AG08396 (cell line): ENCODE results near the gene LMBR1.
A peak's percentile ranks its signal among the peaks of the same experiment; 100 is the strongest.
"Not testable (repeated sequence)": the region's sequence is repeated elsewhere in the genome, so short reads cannot be mapped to it uniquely, and the experiment has no call there.

Experiments
- DNase-seq: peaks from one replicate; pipeline ENCODE4 v3.0.0; 2012; ENCODE audit warnings: low spot score, mixed read lengths

LMBR1 gene

GRCh38 chr7:156759143-156759542 lies 133.8 kb downstream of the LMBR1 start:
- no peak for DNase-seq

DNA sequence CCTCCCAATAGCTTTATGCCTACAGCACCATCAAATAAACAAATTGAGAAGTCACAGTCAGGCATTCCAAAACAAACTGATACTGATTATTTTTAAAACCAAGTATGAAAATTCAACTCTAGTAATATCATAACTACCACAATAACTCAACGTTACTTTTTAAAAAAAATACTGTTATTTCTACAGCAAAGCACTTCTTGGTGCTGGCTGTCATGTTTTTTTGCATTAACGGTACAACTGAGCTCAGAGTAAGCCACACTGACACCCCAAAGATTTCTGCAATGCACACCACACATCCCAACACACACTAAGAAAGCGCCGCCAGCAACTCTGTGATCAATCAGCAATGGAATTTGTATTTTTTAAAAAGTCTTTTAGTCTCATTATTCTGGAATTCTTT lies 138.8 kb downstream of the LMBR1 start:
- no peak for DNase-seq

DNA sequence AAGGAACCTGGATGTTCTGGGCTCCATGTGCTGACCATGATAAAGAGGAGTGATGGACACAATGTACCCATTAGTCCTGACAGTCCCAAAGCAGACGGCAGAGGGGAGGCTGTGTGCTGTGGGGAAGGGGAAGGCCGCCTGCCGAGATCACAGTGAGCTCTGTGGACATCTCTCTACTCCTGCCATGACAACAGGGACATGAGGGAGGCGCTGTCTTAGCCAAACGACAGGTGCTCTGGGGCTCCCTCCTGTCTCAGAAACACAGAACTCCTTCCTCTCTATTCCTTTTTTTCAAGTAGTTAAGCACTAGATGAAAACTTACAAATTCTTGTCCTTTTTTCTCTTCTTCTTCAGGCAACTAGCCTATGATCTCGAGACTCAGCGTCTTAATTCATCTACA lies 139.4 kb downstream of the LMBR1 start:
- DNase-seq, result no peak

DNA sequence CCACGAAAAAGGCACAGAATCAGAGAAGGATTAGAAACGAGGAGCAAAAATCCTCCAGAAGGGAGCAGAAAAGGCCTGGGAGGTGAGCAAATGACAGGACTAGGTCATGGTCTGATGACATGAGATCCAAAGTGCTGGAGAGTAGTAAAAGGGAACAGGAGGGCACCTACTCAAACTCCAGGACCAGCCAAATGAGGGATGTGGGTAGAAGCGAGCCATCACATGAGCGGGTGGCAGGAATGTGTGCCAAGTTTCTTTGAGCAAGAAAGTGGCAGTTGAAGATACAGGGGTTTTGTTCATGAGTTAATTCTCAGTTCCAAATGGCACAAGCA lies 139.8 kb downstream of the LMBR1 start:
- no peak for DNase-seq

GRCh38 chr7:156752367-156753228 lies 140.4 kb downstream of the LMBR1 start:
- peak; percentile 27 for DNase-seq

DNA sequence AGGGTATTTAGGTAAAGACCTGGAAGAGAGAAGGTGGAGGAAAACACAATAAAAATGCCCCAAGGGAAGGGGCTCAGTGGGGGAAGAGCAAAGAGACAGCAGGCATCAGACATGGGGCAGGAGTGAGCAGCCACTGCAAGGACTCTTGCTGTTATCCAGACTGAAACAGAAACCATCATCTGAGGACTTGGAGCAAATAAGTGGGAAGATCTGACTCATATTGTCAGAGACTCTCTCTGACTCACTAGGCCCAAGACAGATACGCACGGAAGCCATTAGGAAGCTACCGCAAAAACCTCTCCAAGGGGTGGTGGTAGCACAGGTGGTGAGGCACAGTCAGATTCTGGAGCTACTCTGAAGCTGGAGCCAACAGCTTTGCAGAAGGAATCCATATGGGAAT lies 141.7 kb downstream of the LMBR1 start:
- DNase-seq, result peak; percentile 64

DNA sequence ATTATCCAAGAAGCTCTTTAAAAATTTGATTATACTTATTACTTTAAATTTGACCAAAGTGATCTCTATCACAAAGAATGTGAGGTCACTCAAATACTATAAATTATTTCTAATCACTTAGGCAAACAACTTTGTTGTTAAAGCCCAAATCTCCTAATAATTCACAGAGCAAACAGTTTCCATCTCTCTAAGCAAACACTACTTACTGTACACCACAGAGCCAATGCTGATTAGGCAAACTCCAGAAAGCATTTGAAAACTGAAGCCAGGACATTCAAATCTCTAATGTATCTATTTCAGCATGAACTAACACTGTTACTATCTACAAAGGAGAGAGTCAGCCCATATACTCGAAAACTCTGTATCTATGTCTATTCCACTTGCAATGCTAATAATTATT lies 145.3 kb downstream of the LMBR1 start:
- no peak for DNase-seq

GRCh38 chr7:156746891-156747290 lies 146.1 kb downstream of the LMBR1 start:
- no peak for DNase-seq

DNA sequence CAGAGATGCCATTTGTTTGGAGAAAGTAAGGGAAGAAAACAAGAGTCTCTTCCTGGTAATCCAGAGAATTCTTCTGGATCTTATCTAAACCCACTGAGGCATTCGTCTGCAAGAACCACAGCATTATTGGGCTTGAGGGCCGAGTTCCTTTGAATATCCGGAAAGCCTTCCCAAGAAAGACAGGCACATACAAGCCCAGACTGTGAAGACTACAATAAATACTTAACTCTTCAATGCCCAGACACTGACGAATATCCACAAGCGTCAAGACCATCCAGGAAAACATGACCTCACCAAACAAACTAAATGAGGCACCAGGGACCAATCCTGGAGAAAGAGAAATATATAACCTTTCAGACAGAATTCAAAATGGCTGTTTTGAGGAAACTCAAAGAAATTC lies 153.4 kb downstream of the LMBR1 start:
- no peak for DNase-seq

DNA sequence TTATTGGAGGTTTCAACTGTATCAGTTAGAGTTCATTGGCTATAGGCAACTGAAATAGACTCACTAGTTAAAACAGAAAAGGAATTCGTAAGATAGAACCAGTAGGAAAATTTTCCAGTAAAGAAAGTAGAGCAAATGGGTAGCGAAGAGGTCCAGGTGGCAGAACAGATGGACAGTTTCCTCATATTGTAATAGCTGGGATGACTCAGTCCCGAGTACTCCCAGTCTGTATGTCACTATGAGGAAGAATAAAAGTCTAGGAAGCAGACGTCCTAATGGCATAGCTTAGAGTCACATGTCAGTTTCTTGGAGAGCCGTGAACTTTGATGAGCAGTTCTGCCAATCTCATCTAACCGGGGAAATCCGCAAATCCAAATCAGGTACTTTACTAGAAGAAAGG lies 157.1 kb downstream of the LMBR1 start:
- DNase-seq, result no peak

DNA sequence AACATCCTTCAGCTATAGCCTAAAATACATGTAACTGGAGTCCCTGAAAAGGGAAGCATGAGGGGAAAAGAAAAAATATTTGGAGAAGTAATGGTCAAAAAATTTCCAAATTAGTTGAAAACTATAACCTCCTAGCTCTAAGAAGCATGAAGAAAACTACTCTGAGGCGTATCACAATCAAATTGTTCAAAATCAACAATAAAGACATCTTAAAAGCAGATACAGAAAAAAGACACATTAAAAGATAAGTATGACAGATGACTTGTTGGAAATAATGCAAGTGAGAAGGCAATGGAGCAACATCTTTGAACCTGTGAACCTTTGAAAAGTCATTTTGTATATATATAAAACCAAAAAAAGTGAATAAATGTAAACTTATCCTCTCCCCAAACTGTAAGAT lies 159.3 kb downstream of the LMBR1 start:
- no peak for DNase-seq

GRCh38 chr7:156732091-156732625 lies 160.8 kb downstream of the LMBR1 start:
- DNase-seq, result no peak

- no peak for DNase-seq
Measured at GRCh38 chr7:156731651-156732050, 161.3 kb downstream of the LMBR1 start.

DNA sequence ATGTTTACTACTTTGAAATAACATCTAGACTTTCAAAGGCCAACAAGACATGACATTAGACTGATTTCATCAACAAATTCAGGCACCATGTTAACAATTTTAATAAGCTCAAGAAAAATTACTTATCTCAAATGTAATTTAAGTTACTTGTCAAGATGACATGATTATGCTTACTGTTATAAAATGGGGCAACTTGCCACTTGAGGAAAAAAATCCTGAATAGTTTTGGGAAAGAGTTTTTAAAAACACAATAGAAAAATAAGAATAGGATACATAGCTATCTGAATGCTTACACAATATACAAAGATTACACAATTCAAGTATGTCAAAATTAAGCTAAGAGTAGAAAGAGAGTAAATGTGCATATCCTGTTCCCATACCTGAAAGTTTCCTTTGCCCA lies 167.0 kb downstream of the LMBR1 start:
- DNase-seq, result no peak

DNA sequence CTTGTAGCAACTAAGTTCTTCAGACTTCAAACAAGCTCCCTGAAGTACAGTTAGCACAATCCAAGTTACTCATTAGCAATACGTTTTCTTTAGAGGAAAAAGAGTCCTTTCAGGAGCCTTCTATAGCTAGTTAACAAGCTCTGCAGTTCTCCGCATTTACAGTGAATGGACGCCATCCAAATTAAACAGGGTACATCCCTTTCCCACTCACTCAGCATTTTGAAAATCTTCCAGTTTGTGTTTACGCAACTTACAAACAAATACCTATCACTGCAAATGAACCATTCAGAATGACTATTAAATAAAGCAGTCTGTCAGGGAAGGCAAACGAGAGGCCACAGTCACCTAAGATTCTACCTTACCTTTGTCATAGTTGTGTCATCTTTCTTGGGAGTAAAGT lies 167.9 kb downstream of the LMBR1 start:
- DNase-seq, result peak; percentile 9

DNA sequence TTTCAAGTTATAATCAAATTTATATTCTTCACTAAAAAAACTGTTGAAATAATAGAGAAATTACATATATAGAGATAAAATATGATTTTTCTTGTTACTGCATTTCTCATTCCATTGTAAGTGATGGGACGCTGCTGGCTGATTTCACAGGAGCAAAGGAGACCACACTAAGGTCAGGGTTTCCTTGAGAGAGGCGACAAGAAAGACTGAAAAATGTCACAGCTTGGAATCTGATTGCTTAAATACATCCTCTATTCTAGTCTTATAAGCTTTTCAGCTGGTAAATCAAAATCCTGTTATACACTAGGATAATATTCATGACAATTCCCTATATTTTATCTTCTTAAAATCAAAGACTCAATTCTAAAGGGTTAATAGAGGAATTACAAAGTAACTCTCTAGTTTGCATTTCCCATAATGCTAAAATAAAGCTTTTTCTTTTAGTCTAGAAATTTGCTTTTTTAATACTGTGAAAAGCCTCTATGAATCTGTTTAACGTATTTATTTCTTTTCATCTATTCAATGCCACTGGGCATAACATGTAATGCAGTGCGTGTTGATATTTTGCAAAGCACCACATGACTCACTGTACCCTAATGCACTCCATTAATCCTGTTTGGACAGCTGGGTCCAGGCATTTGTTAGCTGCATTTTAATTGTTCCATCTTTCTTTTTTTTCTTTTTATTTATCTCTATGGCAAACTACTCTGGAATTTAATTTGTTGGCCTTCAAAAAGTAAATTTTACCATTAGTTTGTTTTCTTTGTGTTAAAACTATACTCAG lies 170.7 kb downstream of the LMBR1 start:
- no peak for DNase-seq

DNA sequence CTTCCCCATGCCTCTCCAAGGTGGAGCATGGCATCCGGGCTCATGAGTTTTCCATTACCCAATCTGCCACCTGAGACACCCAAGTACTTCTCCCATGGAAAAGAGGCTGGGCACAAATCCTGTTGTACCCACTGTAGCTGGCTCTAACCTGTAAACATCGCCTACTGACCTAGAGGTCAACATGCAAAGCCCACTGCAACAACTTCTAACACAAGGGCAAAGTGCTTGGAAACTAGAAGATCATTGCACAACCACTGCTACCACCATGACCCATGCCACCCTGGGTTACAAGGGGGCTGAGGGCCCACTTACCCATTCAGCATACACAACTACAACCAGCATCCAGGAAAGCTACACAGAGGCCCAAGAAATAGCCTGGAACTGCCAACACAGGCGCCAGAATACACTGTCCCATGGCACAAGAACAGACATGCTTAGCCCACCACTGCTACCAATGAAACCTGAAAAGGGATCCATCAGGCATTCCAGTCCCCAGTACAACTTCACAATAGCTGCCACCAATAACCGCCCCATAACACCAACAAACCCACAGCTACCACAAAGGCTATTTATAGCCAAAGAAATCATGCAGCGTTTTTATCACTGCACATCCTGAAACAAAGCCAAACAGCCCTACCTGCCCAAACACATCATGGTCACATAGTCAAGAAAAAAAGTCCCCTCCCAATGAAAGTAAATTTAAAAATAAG lies 189.1 kb downstream of the LMBR1 start:
- DNase-seq, result no peak

DNA sequence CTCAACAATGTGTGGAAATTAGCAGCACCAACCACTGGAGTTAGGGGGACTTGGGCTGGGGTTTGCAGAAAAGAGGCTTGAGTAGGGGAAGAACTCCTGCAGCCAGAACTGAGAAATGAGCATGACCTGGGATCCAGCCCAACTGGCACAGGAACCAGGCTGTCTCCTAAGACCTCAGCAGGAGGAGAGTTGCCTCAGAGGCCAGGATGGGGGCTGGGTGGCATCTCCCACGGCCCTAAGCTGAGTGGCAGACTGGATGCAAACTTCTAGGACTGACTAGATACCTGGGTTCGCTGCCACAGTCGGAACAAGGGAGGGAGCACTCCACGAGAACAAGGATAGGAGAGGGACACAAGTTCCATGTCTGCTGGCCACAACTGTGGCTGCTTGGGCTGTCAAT lies 189.8 kb downstream of the LMBR1 start:
- no peak for DNase-seq

GRCh38 chr7:156702399-156702798 lies 190.6 kb downstream of the LMBR1 start:
- no peak for DNase-seq

- not testable (repeated sequence) for DNase-seq
Measured at GRCh38 chr7:156701787-156702186, 191.2 kb downstream of the LMBR1 start.

DNA sequence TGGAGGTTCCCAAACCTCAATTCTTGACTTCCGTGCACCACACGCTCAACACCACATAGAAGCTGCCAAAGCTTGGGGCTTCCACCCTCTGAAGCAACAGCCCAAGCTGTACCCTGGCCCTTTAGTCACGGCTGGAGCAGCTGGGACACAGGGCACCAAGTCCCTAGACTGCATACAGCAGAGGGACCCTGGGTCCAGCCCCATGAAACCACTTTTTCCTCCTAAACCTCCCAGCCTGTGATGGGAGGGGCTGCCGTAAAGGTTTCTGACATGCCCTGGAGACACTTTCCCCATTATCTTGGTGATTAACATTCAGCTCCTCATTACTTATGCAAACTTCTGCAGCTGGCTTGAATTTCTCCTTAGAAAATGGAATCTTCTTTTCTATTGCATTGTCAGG lies 194.5 kb downstream of the LMBR1 start:
- not testable (repeated sequence) for DNase-seq

GRCh38 chr7:156697283-156697682 lies 195.7 kb downstream of the LMBR1 start:
- DNase-seq, result not testable (repeated sequence)

- no peak for DNase-seq
Measured at GRCh38 chr7:156693627-156694026, 199.4 kb downstream of the LMBR1 start.
